ENCODE data around the gene HIVEP3. TPM values are rescaled to one million over a fixed set of nuclear protein-coding genes. Genes with fewer than 3 reads are reported as not detected.

Gene HIVEP3
- total RNA-seq, 1 donor from 2014 or later, result 0.37 TPM

DNA sequence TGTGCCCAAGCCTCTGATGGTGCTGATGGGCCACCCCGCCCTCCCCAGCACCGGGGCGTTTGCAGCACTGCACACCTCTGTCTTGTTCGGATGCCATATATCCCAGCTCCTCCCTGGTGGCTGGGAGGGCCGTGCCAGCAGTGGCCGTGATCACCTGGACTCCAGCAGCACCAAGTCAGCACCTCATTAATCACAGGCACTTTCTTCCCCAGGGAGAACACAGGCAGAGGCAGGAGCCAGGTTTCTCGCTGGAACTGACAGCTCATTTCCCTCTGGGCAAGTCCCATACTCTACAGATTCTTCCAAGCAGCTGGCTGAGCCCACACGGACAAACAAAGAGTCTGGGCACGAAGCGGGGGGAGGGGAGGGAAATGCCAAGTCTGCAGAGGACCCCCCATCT, 292.6 kb downstream of the HIVEP3 start:
- Mint-ChIP-seq H3K27me3 (ENCODE audit: insufficient read depth, low read depth) (peaks cover 2% of the 10 kb centered on the region), H3K27ac (no peak overlapping the region), H3K4me1 (peaks cover 2% of the 10 kb centered on the region), H3K36me3 (no peaks in the 10 kb centered on the region), H3K4me3 (no peak overlapping the region), H3K9me3 (no peaks in the 10 kb centered on the region)
- TF ChIP-seq, protein P1, sequence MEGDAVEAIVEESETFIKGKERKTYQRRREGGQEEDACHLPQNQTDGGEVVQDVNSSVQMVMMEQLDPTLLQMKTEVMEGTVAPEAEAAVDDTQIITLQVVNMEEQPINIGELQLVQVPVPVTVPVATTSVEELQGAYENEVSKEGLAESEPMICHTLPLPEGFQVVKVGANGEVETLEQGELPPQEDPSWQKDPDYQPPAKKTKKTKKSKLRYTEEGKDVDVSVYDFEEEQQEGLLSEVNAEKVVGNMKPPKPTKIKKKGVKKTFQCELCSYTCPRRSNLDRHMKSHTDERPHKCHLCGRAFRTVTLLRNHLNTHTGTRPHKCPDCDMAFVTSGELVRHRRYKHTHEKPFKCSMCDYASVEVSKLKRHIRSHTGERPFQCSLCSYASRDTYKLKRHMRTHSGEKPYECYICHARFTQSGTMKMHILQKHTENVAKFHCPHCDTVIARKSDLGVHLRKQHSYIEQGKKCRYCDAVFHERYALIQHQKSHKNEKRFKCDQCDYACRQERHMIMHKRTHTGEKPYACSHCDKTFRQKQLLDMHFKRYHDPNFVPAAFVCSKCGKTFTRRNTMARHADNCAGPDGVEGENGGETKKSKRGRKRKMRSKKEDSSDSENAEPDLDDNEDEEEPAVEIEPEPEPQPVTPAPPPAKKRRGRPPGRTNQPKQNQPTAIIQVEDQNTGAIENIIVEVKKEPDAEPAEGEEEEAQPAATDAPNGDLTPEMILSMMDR (IDR thresholded peaks at IDR 0.05), result no peak
- TF ChIP-seq EZH2phosphoT487 (IDR thresholded peaks at IDR 0.05) (no peak), EZH2 (IDR thresholded peaks at IDR 0.05) (no peak)
- H3K79me2 ChIP-seq (ENCODE audit: low read depth), result no peaks in the 10 kb centered on the region
- H3F3A ChIP-seq (ENCODE audit: low read depth), result no peaks in the 10 kb centered on the region
- H3K9me3 ChIP-seq (ENCODE audit: low read depth), result no peaks in the 10 kb centered on the region
- no peaks in the 10 kb centered on the region for H3K27me3 ChIP-seq
- H3K36me3 ChIP-seq, result no peaks in the 10 kb centered on the region
- no peaks in the 10 kb centered on the region for H4K20me1 ChIP-seq (ENCODE audit: low read depth)
- H3K4me3 ChIP-seq, result no peak overlapping the region
- H2AFZ ChIP-seq (replicated peaks), result no peak overlapping the region
- H3K4me1 ChIP-seq, result no peaks in the 10 kb centered on the region
- H3K4me2 ChIP-seq, result no peak overlapping the region
- H3K27ac ChIP-seq, result no peak overlapping the region
- no peak for DNase-seq (ENCODE audit: low spot score)
- no peak overlapping the region for H3K9ac ChIP-seq

DNA sequence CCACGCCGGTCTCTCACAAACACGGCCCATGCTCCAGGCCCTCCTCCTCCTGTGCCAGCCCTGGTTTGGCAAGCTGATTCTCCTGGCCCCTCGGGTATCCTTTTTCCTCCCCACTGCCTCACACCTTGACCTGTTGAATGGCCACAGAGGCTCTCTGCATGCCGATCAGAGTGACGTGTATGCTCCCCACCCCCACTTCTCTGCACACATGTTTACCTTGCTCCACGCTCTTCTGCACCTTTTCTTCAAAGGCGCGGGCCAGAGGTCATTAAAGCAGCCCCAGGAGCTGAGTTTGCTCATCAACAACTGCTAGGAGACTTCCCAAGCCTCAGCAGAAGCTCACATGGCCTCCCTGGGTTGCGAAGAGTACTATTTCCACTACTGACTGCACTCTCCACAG, 295.0 kb downstream of the HIVEP3 start:
- H3K4me3 Mint-ChIP-seq, result no peak overlapping the region
- H3K27me3 ChIP-seq, result no peaks in the 10 kb centered on the region
- H4K20me1 ChIP-seq (ENCODE audit: low read depth), result no peaks in the 10 kb centered on the region
- H3K27ac Mint-ChIP-seq, result peak overlapping the region; percentile 40
- peaks cover 2% of the 10 kb centered on the region for H3K27me3 Mint-ChIP-seq (ENCODE audit: insufficient read depth, low read depth)
- H3K4me3 ChIP-seq, result no peak overlapping the region
- H3K36me3 Mint-ChIP-seq, result no peaks in the 10 kb centered on the region
- no peaks in the 10 kb centered on the region for H3K79me2 ChIP-seq (ENCODE audit: low read depth)
- peaks cover 9% of the 10 kb centered on the region for H3K4me1 ChIP-seq
- no peak for DNase-seq (ENCODE audit: low spot score)
- H3K9me3 Mint-ChIP-seq, result no peaks in the 10 kb centered on the region
- no peaks in the 10 kb centered on the region for H3K36me3 ChIP-seq
- no peaks in the 10 kb centered on the region for H3F3A ChIP-seq (ENCODE audit: low read depth)
- TF ChIP-seq EZH2 (IDR thresholded peaks at IDR 0.05), result no peak
- TF ChIP-seq, protein P1 (IDR thresholded peaks at IDR 0.05), result no peak
- no peak for TF ChIP-seq EZH2phosphoT487 (IDR thresholded peaks at IDR 0.05)
- no peaks in the 10 kb centered on the region for H3K9me3 ChIP-seq (ENCODE audit: low read depth)
- H3K4me2 ChIP-seq, result no peak overlapping the region
- H3K4me1 Mint-ChIP-seq, result peaks cover 14% of the 10 kb centered on the region
- no peak overlapping the region for H3K9ac ChIP-seq
- H3K27ac ChIP-seq, result no peak overlapping the region
- H2AFZ ChIP-seq (replicated peaks), result no peak overlapping the region

DNA sequence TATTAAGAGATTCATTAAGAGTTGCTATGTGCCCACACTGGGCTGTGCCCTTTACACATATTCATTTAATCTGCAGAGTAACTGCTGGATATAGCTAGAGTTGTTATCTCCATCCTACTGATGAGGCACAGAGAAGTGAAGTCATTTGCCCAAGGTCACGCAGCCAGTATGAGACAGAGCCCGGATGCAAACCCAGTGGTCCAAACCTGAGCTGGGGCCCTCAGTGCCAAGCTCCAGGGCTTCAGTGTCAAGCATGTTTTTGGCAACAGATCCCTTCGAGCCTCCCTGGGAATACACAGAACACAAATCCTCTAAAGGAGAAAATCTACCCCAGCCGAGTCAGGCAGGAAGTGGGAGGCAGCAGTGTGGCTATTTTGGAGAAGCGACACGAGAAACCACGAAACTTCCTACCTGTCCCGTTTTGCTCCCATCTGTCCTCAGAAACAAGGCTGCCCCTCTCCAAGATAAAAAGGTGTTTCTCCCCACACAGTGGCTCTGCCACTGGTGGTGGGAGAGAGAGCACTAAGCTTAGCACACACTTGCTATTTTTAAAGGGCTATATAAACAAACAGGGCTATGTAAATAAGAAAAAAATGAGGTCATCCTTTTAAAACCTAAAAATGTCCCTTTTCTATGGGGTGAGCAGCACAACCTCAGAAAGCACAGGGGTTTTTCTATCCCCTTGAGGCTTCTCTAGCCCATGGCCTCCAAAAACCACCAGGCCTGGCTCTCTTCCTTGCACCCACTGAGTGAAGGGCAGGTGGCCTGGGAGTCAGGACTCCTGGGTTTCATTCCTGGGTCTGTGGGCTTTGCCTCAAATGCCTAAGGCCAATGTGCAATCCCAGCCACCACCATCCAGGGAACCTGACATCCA, 295.6 kb downstream of the HIVEP3 start:
- TF ChIP-seq EZH2phosphoT487 (IDR thresholded peaks at IDR 0.05), result no peak
- TF ChIP-seq, protein P1 (IDR thresholded peaks at IDR 0.05), result no peak
- no peak for TF ChIP-seq EZH2 (IDR thresholded peaks at IDR 0.05)
- Histone ChIP-seq H4K20me1 (ENCODE audit: low read depth) (no peaks in the 10 kb centered on the region), H3K4me1 (peaks cover 9% of the 10 kb centered on the region), H3K9ac (no peak overlapping the region), H3F3A (ENCODE audit: low read depth) (no peaks in the 10 kb centered on the region), H3K36me3 (no peaks in the 10 kb centered on the region), H3K9me3 (ENCODE audit: low read depth) (no peaks in the 10 kb centered on the region), H3K4me3 (no peak overlapping the region), H3K79me2 (ENCODE audit: low read depth) (no peaks in the 10 kb centered on the region), H3K27me3 (no peaks in the 10 kb centered on the region), H3K4me2 (no peak overlapping the region), H3K27ac (no peak overlapping the region), H2AFZ (replicated peaks) (no peak overlapping the region)
- H3K36me3 Mint-ChIP-seq, result no peaks in the 10 kb centered on the region
- no peak for DNase-seq (ENCODE audit: low spot score)
- no peaks in the 10 kb centered on the region for H3K9me3 Mint-ChIP-seq
- H3K4me3 Mint-ChIP-seq, result no peak overlapping the region
- peaks cover 14% of the 10 kb centered on the region for H3K4me1 Mint-ChIP-seq
- H3K27me3 Mint-ChIP-seq (ENCODE audit: insufficient read depth, low read depth), result peaks cover 2% of the 10 kb centered on the region
- H3K27ac Mint-ChIP-seq, result no peak overlapping the region
